GM19035 (cell line): Measurements from ENCODE around the gene RPL38.

Experiments
- ATAC-seq: cut with Tn5 transposase; IDR thresholded peaks from one replicate; pipeline ENCODE4 v1.9.1; 2021; ENCODE audit not compliant: unreplicated experiment

The RPL38 gene

DNA sequence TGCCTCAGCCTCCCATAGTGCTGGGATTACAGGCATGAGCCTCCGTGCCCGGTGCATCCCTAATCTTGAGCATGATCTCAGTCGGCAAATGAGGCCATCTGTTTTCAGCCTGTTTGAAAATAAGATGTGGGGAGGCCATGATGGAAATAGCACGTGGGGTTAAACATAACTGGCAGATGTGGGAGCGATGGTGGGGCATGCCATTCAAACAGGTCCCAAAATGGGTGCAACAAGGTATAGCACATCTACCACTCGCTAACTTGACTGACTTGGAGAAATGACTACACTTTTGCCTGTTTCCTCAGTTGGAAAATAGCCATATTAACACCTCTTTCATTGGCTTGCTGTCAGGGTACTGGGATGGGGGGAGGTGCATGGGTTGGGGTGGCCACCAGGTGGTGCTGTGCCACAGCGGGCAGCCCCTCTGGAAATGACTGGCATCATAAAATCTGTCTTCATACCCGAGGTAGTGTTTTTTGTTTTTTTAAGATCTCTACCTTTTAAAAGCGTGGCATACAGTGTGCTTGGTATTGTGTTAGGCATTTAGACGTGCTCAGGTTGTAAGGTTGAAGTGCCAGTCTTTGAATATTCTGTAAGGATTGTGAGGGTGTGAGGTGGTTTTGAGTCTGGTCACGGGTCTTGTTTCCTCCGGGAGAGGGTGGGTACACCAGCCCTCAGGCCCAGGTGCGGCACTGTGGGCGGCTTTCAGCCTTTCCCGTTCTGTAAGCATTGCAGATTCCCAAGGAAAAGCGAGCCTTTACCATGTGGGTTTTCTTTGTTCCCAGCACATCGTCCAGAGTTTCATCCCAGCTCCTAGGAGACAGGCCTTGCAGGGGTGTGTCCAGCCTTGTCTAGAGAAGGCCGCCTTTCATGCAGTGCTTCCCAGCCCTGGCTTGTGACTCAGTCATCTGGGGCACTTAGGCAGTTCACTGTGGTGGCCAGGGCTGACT lies 7.0 kb downstream of the RPL38 start:
- ATAC-seq = peak; percentile 35

DNA sequence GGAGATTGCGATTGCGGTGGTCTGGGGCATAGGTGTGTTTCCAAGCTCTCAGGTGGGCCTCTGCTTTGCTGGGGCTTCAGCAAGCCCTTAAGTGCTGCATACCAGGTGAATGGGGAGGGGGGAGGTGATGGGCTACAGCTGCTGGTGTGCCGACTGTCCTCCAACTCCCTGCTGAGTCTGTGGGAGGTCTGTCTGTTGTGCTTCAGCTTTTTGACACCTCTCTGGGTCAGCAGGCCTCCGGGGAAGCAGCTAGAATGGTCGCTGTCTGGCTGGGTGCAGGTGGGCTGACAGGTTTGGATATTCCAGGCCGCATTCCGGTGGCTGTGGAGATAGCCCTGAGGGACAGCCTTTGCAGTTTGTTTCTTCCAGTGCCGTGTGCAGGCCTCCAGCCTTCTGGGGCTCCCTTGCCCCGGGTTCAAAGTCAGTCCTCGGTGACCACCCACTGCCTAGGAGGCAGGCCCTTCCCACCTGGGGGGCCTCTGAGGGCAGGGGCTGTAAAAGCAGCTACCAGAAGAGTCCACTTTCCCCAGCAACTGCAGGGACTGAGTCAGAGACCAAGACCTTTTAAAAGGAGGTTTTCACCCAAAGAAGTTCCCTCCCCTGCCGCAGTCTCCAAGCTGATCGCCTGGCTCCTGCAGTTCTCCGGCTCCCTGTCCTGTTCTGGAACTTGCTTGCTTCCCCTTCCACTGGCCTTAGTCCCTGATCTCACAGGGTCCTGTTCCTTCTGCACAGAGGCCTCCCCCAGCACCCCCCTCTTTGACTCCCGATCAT lies 7.8 kb downstream of the RPL38 start:
- ATAC-seq = no peak

DNA sequence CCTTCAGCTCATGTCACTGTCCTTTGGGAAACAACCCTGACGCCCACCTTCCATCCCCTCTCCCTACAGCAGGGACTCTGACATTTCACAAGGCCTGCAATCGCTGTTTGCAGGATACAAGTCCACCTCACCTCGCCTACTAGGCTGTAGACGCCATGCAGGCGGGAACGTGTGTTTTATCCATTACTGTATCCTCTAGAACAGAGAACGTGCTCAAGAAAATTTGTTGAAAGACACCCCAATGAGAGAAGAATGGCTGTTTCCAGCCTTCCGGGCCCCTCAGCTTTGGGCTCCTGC lies 8.4 kb downstream of the RPL38 start:
- ATAC-seq = no peak

DNA sequence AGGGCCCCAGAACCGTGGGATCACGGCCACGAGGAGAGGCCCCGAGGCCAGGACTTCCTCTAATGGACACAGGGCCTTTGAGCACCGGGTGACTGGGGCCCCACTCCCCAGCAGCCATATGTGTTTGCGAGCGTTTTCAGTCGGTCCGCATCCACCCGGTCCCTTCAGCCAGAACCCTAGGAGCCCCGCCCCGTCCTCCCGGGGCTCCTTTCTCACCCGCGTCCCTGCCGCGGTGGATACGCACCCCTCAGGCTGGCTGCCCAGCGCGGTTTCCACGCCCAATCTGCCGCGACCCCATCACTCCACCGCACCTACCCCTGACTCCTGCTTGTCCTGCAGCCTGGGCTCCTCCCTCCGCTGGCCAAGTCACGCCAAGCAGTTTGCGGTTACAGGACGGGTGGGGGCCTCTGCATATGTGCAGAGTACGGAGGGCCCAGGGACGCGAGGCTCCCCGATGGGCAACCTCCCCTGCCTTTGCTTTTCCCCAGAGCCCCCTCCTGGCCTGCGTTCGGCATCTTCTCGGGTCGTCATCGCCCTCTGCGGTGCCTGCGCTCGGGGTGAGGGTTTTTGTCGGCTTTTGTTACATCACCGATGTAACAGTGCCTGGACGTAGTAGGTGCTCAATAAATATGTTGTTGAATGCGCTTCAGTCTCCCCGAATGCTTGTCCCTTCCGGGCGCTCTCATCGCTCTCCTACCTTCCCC lies 8.9 kb downstream of the RPL38 start:
- no peak for ATAC-seq

DNA sequence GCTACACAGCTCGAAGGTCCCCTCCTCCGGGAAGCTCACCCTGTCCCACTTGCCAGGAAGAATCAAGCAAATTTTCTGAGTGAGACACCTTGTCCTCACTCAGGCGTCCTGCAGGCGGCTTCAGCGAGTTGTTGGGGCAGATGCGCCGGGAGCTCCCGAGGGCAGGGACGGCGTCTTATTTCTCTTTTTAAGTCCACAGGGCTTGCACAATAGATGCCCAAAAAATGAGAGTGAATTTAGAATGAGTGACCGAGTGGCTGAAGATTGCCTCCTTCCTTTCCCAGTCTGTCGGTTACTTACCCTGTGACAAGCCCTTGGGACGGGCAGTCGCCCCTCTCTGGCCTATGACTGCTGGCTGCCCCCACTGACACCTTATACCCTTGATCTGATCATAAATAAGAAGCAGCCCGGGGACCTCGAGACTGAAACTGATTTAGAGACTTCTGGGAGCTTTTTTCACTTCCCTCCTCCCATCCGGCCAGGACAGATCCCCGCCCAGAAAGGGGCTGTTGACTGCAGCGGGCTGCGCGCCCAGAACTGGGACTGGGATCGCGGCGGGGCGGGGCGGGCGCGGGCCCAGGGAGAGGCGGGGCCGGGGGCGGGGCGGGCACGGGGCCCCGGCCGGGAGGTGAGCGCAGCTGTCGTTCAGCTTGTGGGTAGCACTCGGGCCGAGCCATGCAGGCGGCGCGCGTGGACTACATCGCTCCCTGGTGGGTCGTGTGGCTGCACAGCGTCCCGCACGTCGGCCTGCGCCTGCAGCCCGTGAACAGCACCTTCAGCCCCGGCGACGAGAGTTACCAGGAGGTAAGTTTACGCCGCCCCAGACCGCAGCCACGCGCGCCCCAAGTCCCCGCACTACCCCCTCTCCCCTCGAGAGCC lies 9.7 kb downstream of the RPL38 start, which contains the start of gene TTYH2:
TSS of gene TTYH2 (plus strand) at position 659 of the 879 bp plus-strand sequence. CDS start at position 676, 17 bp downstream.
- ATAC-seq = peak; percentile 64

DNA sequence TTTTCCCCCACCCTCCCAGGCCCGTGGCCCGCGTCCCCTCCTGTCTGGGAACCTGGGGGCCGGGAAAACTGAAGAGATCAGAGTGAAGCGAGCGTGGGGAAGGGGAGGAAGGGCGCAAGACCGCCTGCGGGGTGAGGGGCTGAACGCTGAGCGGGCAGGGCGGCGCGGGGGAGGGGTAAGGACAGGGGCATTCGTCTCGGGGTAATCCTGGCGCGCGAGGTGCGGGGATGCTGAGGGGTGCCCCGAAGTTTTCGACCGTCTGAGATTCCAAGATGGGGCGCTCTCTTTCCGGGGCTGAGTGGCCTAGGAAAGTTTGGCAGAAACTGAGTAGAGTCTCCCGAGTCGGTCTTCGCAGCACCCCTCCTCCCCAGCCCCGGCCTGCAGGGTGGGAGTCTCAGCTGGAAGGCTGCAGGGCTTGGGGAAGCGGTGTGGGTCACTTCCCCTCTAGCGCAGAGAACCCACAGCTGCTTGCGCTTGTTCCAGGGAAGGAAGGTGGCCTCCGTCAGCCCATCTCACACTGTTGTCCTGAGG lies 10.4 kb downstream of the RPL38 start:
- no peak for ATAC-seq

DNA sequence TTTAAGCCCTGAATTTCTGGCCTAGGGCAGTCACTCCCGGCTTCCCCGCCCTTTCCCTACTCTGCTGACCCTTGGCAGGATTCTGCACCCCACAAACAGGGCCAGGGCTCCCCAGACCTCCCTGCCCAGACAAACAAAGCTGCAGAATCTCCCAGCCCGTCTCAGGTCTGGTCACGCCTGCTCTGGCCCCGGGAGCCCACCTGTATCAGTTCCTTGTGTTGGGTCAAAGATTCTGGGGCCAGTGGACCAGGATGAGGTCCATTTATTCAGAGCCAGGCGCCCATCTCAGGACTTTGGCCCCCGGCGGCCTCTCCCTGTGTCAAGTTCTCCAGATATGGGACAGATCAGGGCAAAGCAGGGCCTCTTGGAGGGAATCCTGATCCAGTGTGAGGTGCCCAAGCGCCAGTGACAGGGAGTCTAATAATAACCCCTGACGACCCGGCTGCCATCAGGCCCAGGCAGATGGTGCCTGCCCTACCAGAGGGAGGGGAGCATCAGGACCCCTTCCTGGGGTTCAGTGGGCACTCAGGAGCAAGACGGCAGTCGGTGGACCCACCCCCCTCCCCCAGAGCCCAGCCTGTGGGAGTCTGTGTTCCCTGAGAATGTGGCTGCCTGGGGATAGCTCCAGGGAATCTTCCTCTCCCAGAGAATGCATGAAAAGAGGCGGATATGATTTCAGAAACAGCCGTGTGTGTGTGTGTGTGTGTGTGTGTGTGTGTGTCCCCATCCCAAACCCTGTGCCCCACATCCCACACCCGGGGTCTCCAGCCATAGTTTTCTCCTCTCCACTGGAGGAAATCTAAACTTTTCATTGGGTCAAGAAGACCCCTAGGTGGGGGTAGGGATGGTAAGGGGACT lies 11.2 kb downstream of the RPL38 start:
- no peak for ATAC-seq

DNA sequence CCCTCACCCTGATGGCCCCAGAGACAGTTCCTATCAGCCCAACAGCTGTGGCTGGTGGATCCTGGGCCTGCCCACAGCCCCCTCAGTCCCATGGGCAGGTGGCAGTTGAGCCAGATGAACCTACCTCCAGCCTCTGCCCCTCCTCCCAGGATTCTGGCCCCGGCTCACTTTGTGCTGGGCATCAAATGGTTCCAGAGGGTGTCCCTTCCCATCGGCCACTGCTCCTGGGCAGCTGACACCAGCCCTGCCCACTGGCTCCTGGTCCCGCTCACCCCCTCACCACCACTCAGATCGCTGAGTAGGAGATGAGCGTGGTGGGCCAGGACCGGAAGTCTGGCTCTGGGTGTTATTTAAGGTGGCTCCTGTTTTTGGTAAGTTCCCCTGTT lies 11.9 kb downstream of the RPL38 start:
- no peak for ATAC-seq

DNA sequence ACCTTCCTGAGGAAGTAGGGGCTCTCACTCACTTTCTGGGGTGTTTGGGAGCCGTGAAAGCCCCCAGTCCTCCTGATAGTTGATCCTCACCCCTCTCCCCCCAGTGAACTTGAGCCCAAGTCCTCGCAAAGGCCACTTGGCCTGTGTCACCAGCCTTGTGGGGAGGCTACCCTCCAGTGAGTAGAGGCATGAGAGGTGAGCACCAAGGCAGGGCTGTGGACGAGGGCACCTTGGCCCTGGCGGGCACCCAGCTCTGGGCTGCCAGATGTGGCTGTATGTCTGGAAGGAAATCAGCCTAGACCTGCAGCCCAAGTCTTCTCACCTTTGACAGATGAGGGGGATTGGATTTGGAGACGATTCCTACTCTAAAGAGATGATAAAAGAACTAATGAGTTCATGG lies 13.0 kb downstream of the RPL38 start:
- ATAC-seq = no peak

DNA sequence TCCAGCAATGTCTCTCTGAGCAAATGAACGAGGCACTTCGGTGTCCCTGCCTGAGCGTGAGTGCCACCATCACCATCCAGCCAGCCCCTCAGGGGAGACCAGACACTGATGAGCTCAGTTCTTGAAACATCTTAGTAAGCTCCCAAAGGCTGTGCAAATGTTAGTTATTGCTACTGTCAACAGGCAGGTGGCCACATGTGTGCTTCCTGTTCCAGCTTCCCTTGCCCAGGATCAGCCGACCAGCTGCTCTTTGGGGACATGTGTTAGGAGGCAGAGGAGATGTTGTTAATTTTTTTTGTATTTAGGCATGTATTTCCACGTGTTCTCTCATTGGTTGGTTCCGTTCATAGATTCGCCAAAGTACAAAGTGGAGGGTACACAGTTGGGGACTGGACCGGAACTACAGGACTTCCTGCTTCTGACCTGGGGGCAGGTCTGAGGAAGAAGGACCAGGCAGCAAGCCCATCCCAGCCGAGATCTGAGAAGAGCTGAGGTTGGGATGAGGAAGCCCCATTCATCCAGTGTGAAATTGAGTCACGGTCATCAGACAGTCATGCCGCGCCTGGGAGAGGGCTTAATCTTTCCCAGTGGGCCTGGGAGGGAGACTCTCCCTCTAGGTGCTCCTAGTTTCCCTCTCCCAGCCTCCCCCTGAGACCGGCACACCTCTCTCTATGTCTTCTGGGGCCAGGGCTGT lies 13.7 kb downstream of the RPL38 start:
- ATAC-seq = no peak

DNA sequence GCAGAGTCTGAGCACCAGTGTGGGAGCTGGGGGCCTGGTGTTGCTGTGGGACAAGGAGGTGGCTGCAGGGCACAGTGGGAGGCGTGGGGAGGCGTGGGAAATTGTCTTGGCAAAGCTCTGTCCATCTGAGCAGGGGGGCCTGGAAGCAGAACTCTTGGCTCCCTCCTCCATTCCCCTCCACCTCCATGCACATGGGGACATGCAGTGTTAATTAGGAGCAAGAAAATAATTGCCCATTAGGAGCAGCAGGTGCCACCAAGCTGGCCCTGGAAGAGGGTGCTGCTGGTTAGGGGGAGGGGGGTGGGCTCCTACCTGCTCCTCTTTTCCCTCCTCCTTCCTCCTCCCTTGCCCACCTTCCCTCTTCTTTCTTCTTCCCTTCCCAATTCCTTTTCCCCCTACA lies 14.4 kb downstream of the RPL38 start:
- no peak for ATAC-seq

DNA sequence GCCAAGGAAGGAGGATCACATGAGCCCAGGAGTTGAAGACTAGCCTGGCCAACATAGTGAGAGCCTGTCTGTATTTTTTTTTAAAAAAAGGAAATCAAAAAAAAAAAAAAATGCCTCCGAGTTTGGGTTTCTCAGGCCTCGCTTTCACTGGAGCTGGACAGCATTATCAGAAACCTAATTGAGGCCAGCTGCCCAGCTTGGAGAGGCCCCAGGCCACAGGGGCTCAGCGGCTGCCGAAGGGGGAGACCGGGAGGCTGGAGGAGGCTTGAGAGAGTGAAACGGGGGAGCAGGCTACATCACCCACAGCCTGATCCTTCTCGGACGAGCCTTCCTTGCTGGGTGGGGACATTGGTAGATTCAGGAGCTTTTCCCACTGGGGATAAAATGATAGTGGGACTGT lies 15.0 kb downstream of the RPL38 start:
- ATAC-seq = no peak

DNA sequence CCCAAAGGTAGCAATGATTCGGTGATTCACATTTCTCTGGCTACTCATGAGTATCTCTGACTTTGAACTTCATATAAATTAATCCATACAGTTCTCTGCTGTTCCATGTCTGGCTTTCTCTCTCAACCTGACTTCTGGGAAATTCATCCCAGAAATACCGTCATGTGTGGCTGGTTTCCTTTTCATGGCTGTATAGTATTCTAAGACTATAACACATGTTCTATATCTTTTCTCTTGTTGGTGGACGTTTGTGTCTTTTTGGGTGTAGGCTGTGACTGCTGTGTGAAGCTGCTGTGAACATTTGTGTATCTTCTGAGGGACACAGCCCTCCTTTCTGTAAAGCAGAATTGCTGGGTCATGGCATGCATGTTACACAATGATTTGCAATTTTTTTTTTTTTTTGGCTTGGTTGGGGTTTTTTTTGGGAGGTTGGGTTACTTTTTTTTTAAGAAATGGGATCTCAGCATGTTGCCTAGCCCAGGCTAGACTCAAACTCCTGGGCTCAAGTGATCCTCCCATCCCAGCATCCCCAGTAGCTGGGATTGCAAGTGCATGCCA lies 16.2 kb downstream of the RPL38 start:
- no peak for ATAC-seq

DNA sequence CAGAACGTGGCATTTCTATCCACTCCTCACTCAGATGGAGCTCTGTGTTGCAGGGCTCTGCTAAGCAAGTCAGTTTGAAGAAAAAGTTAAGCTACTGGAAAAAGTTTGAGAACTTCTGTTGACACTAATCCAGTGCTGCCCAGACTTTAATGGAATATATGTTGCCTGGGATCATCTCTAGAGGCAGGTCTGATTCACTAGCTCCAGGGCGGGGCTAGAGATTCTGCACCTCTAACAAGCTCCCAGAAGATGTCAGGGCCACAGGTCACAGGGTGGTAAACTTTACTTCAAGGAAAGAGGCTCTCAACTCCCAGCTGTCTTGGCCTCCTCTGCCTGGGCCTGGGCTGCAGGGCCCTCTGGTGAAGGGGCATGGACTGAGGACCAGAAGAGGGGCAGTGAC lies 16.7 kb downstream of the RPL38 start:
- no peak for ATAC-seq

DNA sequence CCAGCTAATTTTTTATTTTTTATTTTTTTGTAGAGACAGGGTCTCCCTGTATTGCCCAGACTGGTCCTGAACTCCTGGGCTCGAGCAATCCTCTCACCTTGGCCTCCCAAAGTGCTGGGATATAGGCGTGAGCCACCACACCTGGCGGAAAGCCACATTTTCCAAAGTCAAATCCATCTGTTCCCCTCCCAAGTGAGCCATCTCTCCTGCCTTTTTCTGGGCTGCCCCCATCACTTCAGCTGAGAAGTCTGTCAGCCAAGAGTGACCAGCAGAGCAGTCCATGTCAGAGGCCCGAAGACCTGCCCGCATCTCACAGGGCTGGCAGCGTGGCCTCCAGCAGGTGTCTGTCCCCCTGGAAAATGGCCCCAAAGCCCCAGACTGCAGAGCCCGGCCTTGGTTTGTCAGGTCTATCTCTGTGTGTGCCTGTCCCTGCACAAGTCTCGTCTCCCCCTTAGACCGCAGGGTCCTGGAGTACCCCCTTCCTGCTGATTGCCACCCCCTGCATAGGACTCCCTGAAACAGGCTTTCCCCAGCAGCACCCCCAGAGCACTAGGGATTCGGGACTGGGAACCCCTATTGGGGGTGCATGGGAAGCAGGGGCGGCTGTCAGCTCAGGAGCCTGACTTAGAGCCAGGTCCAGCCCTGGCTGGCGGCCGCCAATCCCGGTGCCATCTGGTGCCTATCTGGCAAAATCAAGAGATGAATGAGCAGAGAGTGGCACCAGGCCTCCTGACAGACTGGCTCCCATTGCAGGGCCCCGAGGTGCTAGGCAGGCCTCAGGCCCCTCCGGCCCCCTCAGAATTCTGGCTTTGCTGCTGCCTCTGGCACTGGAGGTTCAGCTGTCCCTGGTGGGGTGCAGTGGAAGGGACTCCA lies 17.7 kb downstream of the RPL38 start:
- no peak for ATAC-seq

DNA sequence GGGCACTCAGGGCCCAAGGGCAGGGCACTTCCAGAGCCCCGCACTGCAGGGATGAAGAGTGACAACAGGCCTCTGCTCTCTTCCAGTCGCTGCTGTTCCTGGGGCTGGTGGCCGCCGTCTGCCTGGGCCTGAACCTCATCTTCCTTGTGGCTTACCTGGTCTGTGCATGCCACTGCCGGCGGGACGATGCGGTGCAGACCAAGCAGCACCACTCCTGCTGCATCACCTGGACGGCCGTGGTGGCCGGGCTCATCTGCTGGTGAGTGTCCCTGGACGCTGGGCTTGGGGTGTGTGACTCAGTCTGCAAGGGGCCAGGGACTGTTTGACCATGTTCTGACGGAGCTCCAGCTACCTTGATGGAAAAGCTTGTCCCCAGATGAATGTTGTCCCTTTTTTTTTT lies 18.9 kb downstream of the RPL38 start:
- no peak for ATAC-seq

DNA sequence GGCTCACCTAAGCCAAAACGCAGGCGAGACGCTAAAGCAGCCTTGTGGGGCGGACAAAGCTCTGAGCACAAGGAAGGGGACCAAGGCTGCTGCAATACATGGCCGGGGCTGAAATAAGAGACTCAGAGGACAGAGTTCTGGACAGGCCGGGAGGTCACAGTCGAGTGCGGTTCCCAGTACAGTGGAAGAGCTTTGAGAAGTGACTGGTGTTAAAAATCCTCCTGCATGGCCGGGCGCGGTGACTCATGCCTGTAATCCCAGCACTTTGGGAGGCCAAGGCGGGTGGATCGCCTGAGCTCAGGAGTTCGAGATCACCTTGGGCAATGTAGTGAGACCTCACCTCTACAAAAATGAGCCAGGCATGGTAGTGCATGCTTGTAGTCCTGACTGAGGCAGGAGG lies 20.4 kb downstream of the RPL38 start:
- ATAC-seq = no peak
